Measurements from ENCODE around the gene ANO7.

Gene ANO7

GRCh38 chr2:241218131-241219029 is 29.9 kb downstream of the ANO7 start:
- peak; percentile 39 for TF ChIP-seq CTCF (conservative IDR thresholded peaks at IDR 0.05)
- H3K27ac ChIP-seq, result peak overlapping the region; percentile 79

- no peak for TF ChIP-seq CTCF (conservative IDR thresholded peaks at IDR 0.05)
- peak overlapping the region; percentile 79 for H3K27ac ChIP-seq
Observed at GRCh38 chr2:241219030-241219382, 30.5 kb downstream of the ANO7 start.

- H3K27ac ChIP-seq, result peak overlapping the region; percentile 79
- TF ChIP-seq CTCF (conservative IDR thresholded peaks at IDR 0.05), result no peak
Observed at GRCh38 chr2:241219856-241220356, 31.4 kb downstream of the ANO7 start.

GRCh38 chr2:241223211-241224017 is 34.9 kb downstream of the ANO7 start:
- no peak overlapping the region for H3K27ac ChIP-seq

GRCh38 chr2:241224018-241224850 is 35.8 kb downstream of the ANO7 start:
- H3K27ac ChIP-seq, result no peak overlapping the region
- no peak for TF ChIP-seq CTCF (conservative IDR thresholded peaks at IDR 0.05)

More at GRCh38 chr2:241223211-241224017, 34.9 kb downstream of the ANO7 start:
- TF ChIP-seq CTCF (conservative IDR thresholded peaks at IDR 0.05), result no peak

- TF ChIP-seq CTCF (conservative IDR thresholded peaks at IDR 0.05), result no peak
- no peak overlapping the region for H3K27ac ChIP-seq
Observed at GRCh38 chr2:241224851-241225438, 36.5 kb downstream of the ANO7 start.
